ENCODE results near the gene LIPC. TPM values are rescaled to one million over a fixed set of nuclear protein-coding genes. Genes with fewer than 3 reads are reported as not detected.

The LIPC gene
- total RNA-seq, 1 experiment from 2014 or later: 1.1 TPM

GRCh38 chr15:58459560-58459959 is 27.8 kb downstream of the LIPC start:
- DNase-seq (ENCODE audit: low read depth in 1 of 2, low spot score in 2 of 2): no peak
- H3K4me1 ChIP-seq (replicated peaks): peaks cover 43% of the 10 kb centered on the region
- H3K4me3 ChIP-seq: no peak overlapping the region
- H3K36me3 ChIP-seq: no peaks in the 10 kb centered on the region
- no peaks in the 10 kb centered on the region for H3K27me3 ChIP-seq (replicated peaks)
- no peak overlapping the region for H3K27ac ChIP-seq
- no peaks in the 10 kb centered on the region for H3K9me3 ChIP-seq (replicated peaks)

GRCh38 chr15:58460116-58460790 is 28.5 kb downstream of the LIPC start:
- H3K4me1 ChIP-seq (replicated peaks): peaks cover 40% of the 10 kb centered on the region
- H3K36me3 ChIP-seq: no peaks in the 10 kb centered on the region
- H3K4me3 ChIP-seq: no peak overlapping the region
- H3K27ac ChIP-seq: no peak overlapping the region
- H3K27me3 ChIP-seq (replicated peaks): no peaks in the 10 kb centered on the region
- DNase-seq (ENCODE audit: low read depth in 1 of 2, low spot score in 2 of 2): no peak
- no peaks in the 10 kb centered on the region for H3K9me3 ChIP-seq (replicated peaks)

DNA sequence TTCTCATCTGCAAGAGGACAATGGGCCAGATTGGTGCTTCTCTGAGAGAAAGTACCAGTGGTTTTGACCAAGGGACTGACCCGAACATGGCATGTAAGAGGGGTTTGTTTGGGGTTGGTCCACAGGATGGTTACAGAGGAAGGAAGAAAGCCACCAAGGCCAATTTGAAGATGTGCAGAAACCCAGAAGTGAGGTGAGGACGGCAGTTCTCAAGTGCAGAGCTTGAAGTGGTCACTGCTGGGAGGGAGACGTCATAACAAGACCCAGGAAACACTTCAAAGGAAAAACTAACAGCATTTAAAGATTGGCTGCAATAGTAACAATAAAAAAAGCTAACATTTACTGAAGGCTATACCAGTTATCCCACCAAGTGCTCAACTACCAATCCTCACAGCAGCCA is 29.1 kb downstream of the LIPC start:
- no peaks in the 10 kb centered on the region for H3K9me3 ChIP-seq (replicated peaks)
- no peak for DNase-seq (ENCODE audit: low read depth in 1 of 2, low spot score in 2 of 2)
- H3K27me3 ChIP-seq (replicated peaks): no peaks in the 10 kb centered on the region
- peaks cover 38% of the 10 kb centered on the region for H3K4me1 ChIP-seq (replicated peaks)
- no peak overlapping the region for H3K4me3 ChIP-seq
- no peaks in the 10 kb centered on the region for H3K36me3 ChIP-seq
- H3K27ac ChIP-seq: no peak overlapping the region

- Histone ChIP-seq H3K27me3 (replicated peaks) (no peaks in the 10 kb centered on the region), H3K27ac (no peak overlapping the region), H3K36me3 (no peaks in the 10 kb centered on the region), H3K9me3 (replicated peaks) (no peaks in the 10 kb centered on the region), H3K4me1 (replicated peaks) (peaks cover 31% of the 10 kb centered on the region), H3K4me3 (no peak overlapping the region)
- DNase-seq (ENCODE audit: low read depth in 1 of 2, low spot score in 2 of 2): no peak
Observed at GRCh38 chr15:58462547-58462946, 30.8 kb downstream of the LIPC start.

DNA sequence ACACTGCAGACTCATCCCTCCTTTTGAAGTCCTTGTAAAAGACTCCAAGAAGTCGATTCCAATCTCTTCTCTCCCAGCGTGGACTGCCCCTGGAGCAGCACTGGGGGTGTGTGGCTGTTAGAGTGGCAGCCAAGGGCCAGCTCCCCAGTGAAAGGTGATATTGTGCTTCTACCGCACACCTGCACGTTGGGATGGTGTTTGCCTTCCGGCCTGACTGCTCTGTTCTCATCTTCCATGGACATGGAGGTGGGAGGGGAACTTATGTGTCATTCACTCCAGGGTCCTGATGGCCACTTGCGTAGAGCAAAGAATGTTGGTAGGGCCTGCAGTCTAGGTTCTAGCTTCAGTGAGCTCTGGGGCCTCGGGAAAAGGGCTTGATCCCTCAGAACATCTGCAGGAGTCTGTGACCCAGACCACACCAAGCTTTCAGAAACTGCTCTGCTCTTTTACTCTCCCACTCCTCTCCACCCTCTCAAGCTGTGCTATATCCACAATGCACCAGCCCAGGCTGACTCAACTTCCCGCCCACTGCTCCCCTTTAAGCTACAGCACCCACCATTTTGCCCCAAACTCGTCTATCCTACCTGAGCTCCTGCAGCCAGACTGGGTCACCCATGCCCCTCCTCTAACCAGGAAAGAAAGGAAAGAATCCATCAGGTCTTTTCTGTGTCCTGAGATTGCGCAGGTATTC is 31.3 kb downstream of the LIPC start:
- no peaks in the 10 kb centered on the region for H3K9me3 ChIP-seq (replicated peaks)
- peaks cover 28% of the 10 kb centered on the region for H3K4me1 ChIP-seq (replicated peaks)

GRCh38 chr15:58463815-58464650 is 32.2 kb downstream of the LIPC start:
- peaks cover 28% of the 10 kb centered on the region for H3K4me1 ChIP-seq (replicated peaks)
- no peaks in the 10 kb centered on the region for H3K27me3 ChIP-seq (replicated peaks)
- H3K9me3 ChIP-seq (replicated peaks): no peaks in the 10 kb centered on the region
- no peaks in the 10 kb centered on the region for H3K36me3 ChIP-seq
- DNase-seq (ENCODE audit: low read depth in 1 of 2, low spot score in 2 of 2): peak in 1 of 2 experiments; percentile 34
- H3K27ac ChIP-seq: no peak overlapping the region
- H3K4me3 ChIP-seq: no peak overlapping the region

More for the DNA sequence above, 31.3 kb downstream of the LIPC start:
- Histone ChIP-seq H3K27me3 (replicated peaks) (no peaks in the 10 kb centered on the region), H3K27ac (no peak overlapping the region), H3K36me3 (no peaks in the 10 kb centered on the region), H3K4me3 (no peak overlapping the region)
- no peak for DNase-seq (ENCODE audit: low read depth in 1 of 2, low spot score in 2 of 2)

- Histone ChIP-seq H3K9me3 (replicated peaks) (no peaks in the 10 kb centered on the region), H3K36me3 (no peaks in the 10 kb centered on the region), H3K4me3 (no peak overlapping the region), H3K4me1 (replicated peaks) (peaks cover 28% of the 10 kb centered on the region), H3K27me3 (replicated peaks) (no peaks in the 10 kb centered on the region), H3K27ac (no peak overlapping the region)
- no peak for DNase-seq (ENCODE audit: low read depth in 1 of 2, low spot score in 2 of 2)
Observed at GRCh38 chr15:58465070-58465469, 33.3 kb downstream of the LIPC start.

DNA sequence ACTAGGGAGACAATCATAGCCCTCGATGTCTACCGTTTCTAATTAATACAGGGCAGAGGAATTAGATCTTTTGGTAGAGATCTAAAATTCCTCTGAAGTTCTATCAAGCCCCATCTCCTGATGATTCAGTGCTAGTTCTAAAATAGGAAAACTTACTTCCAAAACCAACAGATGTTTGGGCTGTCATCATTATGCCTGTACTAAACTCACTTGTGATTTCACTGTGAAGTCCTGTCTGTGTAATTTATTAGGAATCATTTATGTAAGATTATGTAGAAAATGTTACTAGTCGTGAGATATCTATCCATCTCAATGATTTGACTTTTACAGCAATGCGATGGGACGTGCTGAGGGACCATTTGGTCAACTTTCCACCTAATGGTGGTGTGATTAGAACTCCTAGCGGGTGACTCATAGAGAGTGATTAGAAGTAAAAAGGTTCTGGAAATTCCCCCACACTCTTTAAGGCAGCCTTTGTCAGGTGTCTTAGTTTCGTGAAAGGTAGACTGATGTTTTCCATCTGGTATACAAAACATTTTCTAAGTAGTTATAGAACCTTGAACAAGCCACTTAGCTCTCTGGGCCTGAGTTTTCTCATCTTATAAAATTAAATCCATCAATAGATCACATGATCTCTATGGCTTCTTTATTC is 34.2 kb downstream of the LIPC start:
- Histone ChIP-seq H3K9me3 (replicated peaks) (no peaks in the 10 kb centered on the region), H3K4me3 (no peak overlapping the region), H3K4me1 (replicated peaks) (peaks cover 34% of the 10 kb centered on the region), H3K27ac (no peak overlapping the region), H3K27me3 (replicated peaks) (no peaks in the 10 kb centered on the region), H3K36me3 (no peaks in the 10 kb centered on the region)
- DNase-seq (ENCODE audit: low read depth in 1 of 2, low spot score in 2 of 2): no peak

DNA sequence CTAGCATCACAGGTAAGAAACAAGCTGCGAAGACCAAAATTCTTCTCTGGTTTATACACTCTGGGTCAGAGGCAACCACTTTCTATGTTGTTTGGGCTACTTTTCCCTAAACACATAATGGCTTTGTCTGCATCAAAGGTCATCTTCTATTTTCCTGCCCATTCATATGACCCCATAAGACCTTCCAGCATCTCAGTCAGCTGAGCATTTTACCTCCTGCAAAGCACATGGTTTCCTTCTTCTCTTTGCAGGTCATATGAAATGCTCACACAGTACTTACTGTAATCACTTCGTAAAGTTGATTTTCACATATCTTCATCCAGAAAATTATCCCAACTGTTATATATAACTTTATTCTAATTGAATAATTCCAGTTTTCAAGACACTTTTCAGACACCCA is 34.8 kb downstream of the LIPC start:
- DNase-seq (ENCODE audit: low read depth in 1 of 2, low spot score in 2 of 2): no peak
- H3K27me3 ChIP-seq (replicated peaks): no peaks in the 10 kb centered on the region
- H3K4me3 ChIP-seq: no peak overlapping the region
- no peaks in the 10 kb centered on the region for H3K36me3 ChIP-seq
- H3K9me3 ChIP-seq (replicated peaks): no peaks in the 10 kb centered on the region
- peaks cover 39% of the 10 kb centered on the region for H3K4me1 ChIP-seq (replicated peaks)
- no peak overlapping the region for H3K27ac ChIP-seq

DNA sequence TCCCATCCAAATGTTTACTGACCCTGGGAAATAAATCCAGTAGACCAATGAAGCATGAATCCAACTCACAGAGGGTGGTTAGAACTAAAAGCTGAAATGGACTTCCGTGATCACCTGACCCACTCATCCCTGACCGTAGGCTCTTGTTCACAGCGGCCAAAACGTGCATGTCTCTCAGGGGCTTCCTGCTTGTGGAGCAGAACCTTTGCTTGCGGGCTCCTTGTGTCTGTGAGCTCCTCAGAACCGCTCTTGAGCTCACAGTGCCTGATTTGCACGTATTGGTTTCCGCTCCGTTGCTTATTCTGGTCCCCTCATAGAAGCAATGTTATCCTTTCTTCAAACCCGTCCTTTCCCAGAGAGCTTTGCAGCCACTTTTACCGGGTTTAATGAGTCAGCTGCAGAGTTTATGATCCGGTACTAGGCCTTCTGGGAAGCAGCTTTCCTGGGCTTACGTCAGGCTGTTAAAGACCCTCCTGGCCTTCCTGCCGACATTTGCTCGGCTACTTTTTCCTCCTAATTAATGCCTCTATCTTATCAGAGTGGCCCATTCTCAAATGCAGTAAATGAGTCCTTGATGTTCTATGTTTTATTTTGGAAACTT is 35.4 kb downstream of the LIPC start:
- DNase-seq (ENCODE audit: low read depth in 1 of 2, low spot score in 2 of 2): no peak

GRCh38 chr15:58467722-58468423 is 36.1 kb downstream of the LIPC start:
- H3K27ac ChIP-seq: peak overlapping the region; percentile 99; the same call in 1 of the 2 replicates
- H3K4me3 ChIP-seq: no peak overlapping the region
- no peaks in the 10 kb centered on the region for H3K27me3 ChIP-seq (replicated peaks)
- DNase-seq (ENCODE audit: low read depth in 1 of 2, low spot score in 2 of 2): no peak
- H3K4me1 ChIP-seq (replicated peaks): peaks cover 50% of the 10 kb centered on the region
- H3K9me3 ChIP-seq (replicated peaks): no peaks in the 10 kb centered on the region
- no peaks in the 10 kb centered on the region for H3K36me3 ChIP-seq

More for the DNA sequence above, 35.4 kb downstream of the LIPC start:
- Histone ChIP-seq H3K4me1 (replicated peaks) (peaks cover 45% of the 10 kb centered on the region), H3K4me3 (no peak overlapping the region), H3K27me3 (replicated peaks) (no peaks in the 10 kb centered on the region), H3K9me3 (replicated peaks) (no peaks in the 10 kb centered on the region), H3K36me3 (no peaks in the 10 kb centered on the region), H3K27ac (no peak overlapping the region)

GRCh38 chr15:58469432-58470353 is 37.9 kb downstream of the LIPC start:
- no peak overlapping the region for H3K4me3 ChIP-seq
- DNase-seq (ENCODE audit: low read depth in 1 of 2, low spot score in 2 of 2): peak; percentile 92 to 98
- peaks cover 56% of the 10 kb centered on the region for H3K4me1 ChIP-seq (replicated peaks)
- H3K9me3 ChIP-seq (replicated peaks): no peaks in the 10 kb centered on the region
- H3K27me3 ChIP-seq (replicated peaks): no peaks in the 10 kb centered on the region
- peak overlapping the region; percentile 99 for H3K27ac ChIP-seq
- H3K36me3 ChIP-seq: no peaks in the 10 kb centered on the region

Measured in SJSA1 (cell line).